Vagina (tissue), 2 donors: Measurements from ENCODE around the gene ATIC.

ENCODE experiments used
- POLR2A ChIP-seq, 2 donors: fragments of 450-650 bp; IDR thresholded peaks; one replicate each; pipeline ENCODE4 v1.6.1; 2017; ENCODE audit warnings: antibody characterized with exemption in 2 of 2, mild to moderate bottlenecking in 2 of 2, moderate library complexity in 2 of 2
- TF ChIP-seq, protein P1 (sequence below), 3 experiments: fragments of 450-650 bp in 2 of 3; fragments of 200-600 bp in 1 of 3; sonication (generic) in 1 of 3; IDR thresholded peaks; one replicate each; pipeline ENCODE4 v1.5.1; 2017 to 2019; ENCODE audit warnings: antibody characterized with exemption in 3 of 3, mild to moderate bottlenecking in 2 of 3, moderate library complexity in 2 of 3

DNA sequence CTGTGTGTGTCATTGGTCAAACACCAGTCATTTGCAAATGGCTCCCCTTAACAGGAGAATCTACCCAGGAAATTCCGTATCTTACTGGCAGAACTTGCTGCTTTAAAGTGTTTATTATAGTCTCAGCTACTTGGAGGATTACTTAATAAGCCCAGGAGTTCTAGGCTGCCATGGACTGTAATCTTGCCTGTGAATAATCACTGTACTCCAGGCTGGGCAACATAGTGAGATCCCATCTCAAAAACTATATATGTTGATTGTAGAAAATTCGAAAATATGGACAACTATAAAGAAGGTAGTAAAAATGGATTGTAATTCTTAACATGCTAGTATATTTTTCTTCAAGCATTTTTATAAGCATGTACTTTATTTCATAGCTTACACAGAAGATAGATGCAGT lies 4.5 kb downstream of the ATIC start:
- TF ChIP-seq, protein P1, sequence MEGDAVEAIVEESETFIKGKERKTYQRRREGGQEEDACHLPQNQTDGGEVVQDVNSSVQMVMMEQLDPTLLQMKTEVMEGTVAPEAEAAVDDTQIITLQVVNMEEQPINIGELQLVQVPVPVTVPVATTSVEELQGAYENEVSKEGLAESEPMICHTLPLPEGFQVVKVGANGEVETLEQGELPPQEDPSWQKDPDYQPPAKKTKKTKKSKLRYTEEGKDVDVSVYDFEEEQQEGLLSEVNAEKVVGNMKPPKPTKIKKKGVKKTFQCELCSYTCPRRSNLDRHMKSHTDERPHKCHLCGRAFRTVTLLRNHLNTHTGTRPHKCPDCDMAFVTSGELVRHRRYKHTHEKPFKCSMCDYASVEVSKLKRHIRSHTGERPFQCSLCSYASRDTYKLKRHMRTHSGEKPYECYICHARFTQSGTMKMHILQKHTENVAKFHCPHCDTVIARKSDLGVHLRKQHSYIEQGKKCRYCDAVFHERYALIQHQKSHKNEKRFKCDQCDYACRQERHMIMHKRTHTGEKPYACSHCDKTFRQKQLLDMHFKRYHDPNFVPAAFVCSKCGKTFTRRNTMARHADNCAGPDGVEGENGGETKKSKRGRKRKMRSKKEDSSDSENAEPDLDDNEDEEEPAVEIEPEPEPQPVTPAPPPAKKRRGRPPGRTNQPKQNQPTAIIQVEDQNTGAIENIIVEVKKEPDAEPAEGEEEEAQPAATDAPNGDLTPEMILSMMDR (IDR thresholded peaks at IDR 0.05) = no peak
- TF ChIP-seq POLR2A (IDR thresholded peaks at IDR 0.05) = no peak
